ENCODE results near the gene FAM181A. TPM values are rescaled to one million over a fixed set of nuclear protein-coding genes. Genes with fewer than 3 reads are reported as not detected.
A peak's percentile ranks its signal among the peaks of the same experiment; 100 is the strongest.

FAM181A gene
- total and polyA plus RNA-seq, 10 donors: not detected

GRCh38 chr14:93953263-93953662 lies 26.1 kb downstream of the FAM181A start:
- no peaks in the 10 kb centered on the region for H3K27me3 ChIP-seq (replicated peaks in 1 of 7)
- peak overlapping the region in 2 of 8 donors; percentile 84 to 92 for H3K27ac ChIP-seq
- peaks cover 28 to 71% (median 53%) of the 10 kb centered on the region in 6 donors for H3K4me1 ChIP-seq
- no peaks in the 10 kb centered on the region for H3K9me3 ChIP-seq
- intact Hi-C loops (cut with DNase I; ENCODE audit: low total_unique reads): no loop called here
- peaks cover 0 to 21% (median 3%) of the 10 kb centered on the region in 6 donors for H3K36me3 ChIP-seq
- WGBS, 5 donors: 55 to 71% (median 59%) methylated on average over 14 of the region's 14 CpGs
- peak overlapping the region in 2 of 8 donors; percentile 31 to 64 for H3K4me3 ChIP-seq
- no peak for TF ChIP-seq POLR2A (IDR thresholded peaks at IDR 0.05)
- peak in 1 of 11 experiments; percentile 12 for TF ChIP-seq CTCF (IDR thresholded peaks at IDR 0.05 in 8 of 11, conservative IDR thresholded peaks at IDR 0.05 in 3 of 11)
- DNase-seq: no peak

GRCh38 chr14:93953739-93954515 lies 26.8 kb downstream of the FAM181A start:
- H3K27ac ChIP-seq: peak overlapping the region in 5 of 8 donors; percentile 79 to 92 (median 84)
- peak; percentile 74 for DNase-seq
- H3K4me1 ChIP-seq: peaks cover 35 to 77% (median 60%) of the 10 kb centered on the region in 6 donors
- intact Hi-C loops (cut with DNase I; ENCODE audit: low total_unique reads): no loop called here
- TF ChIP-seq POLR2A (IDR thresholded peaks at IDR 0.05): no peak
- TF ChIP-seq CTCF (IDR thresholded peaks at IDR 0.05 in 8 of 11, conservative IDR thresholded peaks at IDR 0.05 in 3 of 11): no peak
- no peak for TF ChIP-seq POLR2AphosphoS5 (IDR thresholded peaks at IDR 0.05)
- H3K27me3 ChIP-seq (replicated peaks in 1 of 7): no peaks in the 10 kb centered on the region
- 67 to 84% (median 73%) methylated on average over 13 to 18 of the region's 18 CpGs for WGBS, 5 donors
- no peaks in the 10 kb centered on the region for H3K9me3 ChIP-seq
- peaks cover 0 to 16% (median 3%) of the 10 kb centered on the region in 6 donors for H3K36me3 ChIP-seq
- peak overlapping the region in 7 of 8 donors; percentile 3 to 64 (median 25) for H3K4me3 ChIP-seq

- Histone ChIP-seq H3K9me3 (no peaks in the 10 kb centered on the region), H3K27ac (peak overlapping the region in 5 of 8 donors; percentile 79 to 92 (median 84)), H3K36me3 (peaks cover 0 to 10% (median 3%) of the 10 kb centered on the region in 6 donors), H3K4me1 (peaks cover 39 to 83% (median 65%) of the 10 kb centered on the region in 6 donors), H3K27me3 (replicated peaks in 1 of 7) (no peaks in the 10 kb centered on the region), H3K4me3 (peak overlapping the region in 7 of 8 donors; percentile 3 to 64 (median 25))
- DNase-seq: no peak
- 63 to 78% (median 68%) methylated on average over 1 to 4 of the region's 4 CpGs for WGBS, 5 donors
- TF ChIP-seq CTCF (IDR thresholded peaks at IDR 0.05 in 8 of 11, conservative IDR thresholded peaks at IDR 0.05 in 3 of 11) (no peak), POLR2AphosphoS5 (IDR thresholded peaks at IDR 0.05) (no peak), POLR2A (IDR thresholded peaks at IDR 0.05) (no peak)
- intact Hi-C loops (cut with DNase I; ENCODE audit: low total_unique reads): no loop called here
Measured at GRCh38 chr14:93954516-93954830, 27.3 kb downstream of the FAM181A start.

All from spleen (tissue), 11 donors.